H1 (cell line): ENCODE measurements around the gene PLK5.

Experiments
- ASH2L ChIP-seq: fragments of 200-600, 300-600 bp; sonication (generic); IDR thresholded peaks from one replicate; pipeline ENCODE4 v1.7.1; 2017; ENCODE audit warnings: low read length
- CTBP2 ChIP-seq: IDR thresholded peaks from 2 replicates; pipeline ENCODE4 v1.7.0; 2011; ENCODE audit warnings: borderline replicate concordance, mild to moderate bottlenecking, moderate library complexity, mixed read lengths, low read length; ENCODE audit not compliant: insufficient read depth, insufficient read length
- CTCF ChIP-seq, 3 experiments: IDR thresholded peaks; 1 replicate in 2 of 3; 2 replicates in 1 of 3; pipeline versions ENCODE4 v1.5.1 to v1.6.1; 2011; ENCODE audit warnings: low read length in 3 of 3, mild to moderate bottlenecking in 3 of 3, inconsistent platforms in 2 of 3, low read depth in 1 of 3, moderate library complexity in 1 of 3; ENCODE audit not compliant: insufficient read depth in 1 of 3; ENCODE audit errors: control extremely low read depth in 1 of 3
- E2F6 ChIP-seq: IDR thresholded peaks from 2 replicates; pipeline ENCODE4 v1.6.1; 2012; ENCODE audit warnings: inconsistent platforms
- EP300 ChIP-seq, 2 experiments: IDR thresholded peaks; 1 replicate in 1 of 2; 2 replicates in 1 of 2; pipeline ENCODE4 v1.6.1; 2011 to 2012; ENCODE audit warnings: low read depth in 2 of 2, low read length in 2 of 2, mild to moderate bottlenecking in 2 of 2, borderline replicate concordance in 1 of 2, inconsistent platforms in 1 of 2, moderate library complexity in 1 of 2
- FOSL1 ChIP-seq: IDR thresholded peaks from 2 replicates; pipeline ENCODE4 v1.6.1; 2011; ENCODE audit warnings: mild to moderate bottlenecking, low read depth, low read length, moderate library complexity; ENCODE audit not compliant: insufficient read depth
- GABPA ChIP-seq: IDR thresholded peaks from 2 replicates; pipeline ENCODE4 v1.6.1; 2011; ENCODE audit warnings: mild to moderate bottlenecking, low read length, moderate library complexity, borderline replicate concordance; ENCODE audit not compliant: insufficient read depth
- HDAC2 ChIP-seq, 2 experiments: fragments of 300-600 bp in 1 of 2; sonication (generic) in 1 of 2; IDR thresholded peaks; 2 replicates each; pipeline ENCODE4 v1.6.1; 2011 to 2012; ENCODE audit warnings: low read depth in 2 of 2, low read length in 2 of 2, mild to moderate bottlenecking in 2 of 2, moderate library complexity in 2 of 2, borderline replicate concordance in 1 of 2, inconsistent platforms in 1 of 2
- MAFK ChIP-seq: IDR thresholded peaks from 2 replicates; pipeline ENCODE4 v1.6.1; 2012; ENCODE audit warnings: low read depth, mild to moderate bottlenecking, improper control_type of control experiment, low read length
- PHF8 ChIP-seq: fragments of 200-600 bp; sonication (generic); conservative IDR thresholded peaks from 2 replicates; pipeline ENCODE4 v1.7.1; 2012; ENCODE audit warnings: low read depth, mild to moderate bottlenecking, inconsistent platforms, low read length, moderate library complexity
- POLR2A ChIP-seq, 2 experiments: IDR thresholded peaks; 1 replicate in 1 of 2; 2 replicates in 1 of 2; pipeline ENCODE4 v1.6.1; 2011; ENCODE audit warnings: low read depth in 2 of 2, low read length in 2 of 2, mild to moderate bottlenecking in 2 of 2; ENCODE audit errors: control extremely low read depth in 1 of 2
- TEAD4 ChIP-seq: IDR thresholded peaks from 2 replicates; pipeline ENCODE4 v1.6.1; 2012; ENCODE audit warnings: low read depth, low read length, inconsistent platforms, mixed read lengths
- ZNF274 ChIP-seq: IDR thresholded peaks from 2 replicates; pipeline ENCODE4 v1.7.0; 2012; ENCODE audit warnings: low read length, borderline replicate concordance; ENCODE audit errors: extremely low read depth

GRCh38 chr19:1524972-1525325 is 1.1 kb downstream of the PLK5 start:
- no peak for TF ChIP-seq POLR2A (IDR thresholded peaks at IDR 0.05; ENCODE audit: control extremely low read depth in 1 of 2, low read depth in 2 of 2, low read length in 2 of 2)
- TF ChIP-seq CTCF (IDR thresholded peaks at IDR 0.05; ENCODE audit: control extremely low read depth in 1 of 3, insufficient read depth in 1 of 3, low read depth in 1 of 3, low read length in 3 of 3), result no peak
- TF ChIP-seq MAFK, result no peak
- no peak for TF ChIP-seq ASH2L
- TF ChIP-seq ZNF274, result no peak
- TF ChIP-seq HDAC2 (IDR thresholded peaks at IDR 0.05; ENCODE audit: borderline replicate concordance in 1 of 2, low read depth in 2 of 2, low read length in 2 of 2), result no peak
- no peak for TF ChIP-seq CTBP2
- TF ChIP-seq FOSL1, result no peak
- TF ChIP-seq E2F6, result no peak
- TF ChIP-seq EP300 (IDR thresholded peaks at IDR 0.05; ENCODE audit: borderline replicate concordance in 1 of 2, low read depth in 2 of 2, low read length in 2 of 2), result no peak
- TF ChIP-seq PHF8, result no peak
- no peak for TF ChIP-seq TEAD4
- TF ChIP-seq GABPA, result no peak
